PC-9 (cell line): ENCODE results near the gene SETMAR. TPM values are rescaled to one million over a fixed set of nuclear protein-coding genes. Genes with fewer than 3 reads are reported as not detected.
"Not testable (repeated sequence)": the region's sequence is repeated elsewhere in the genome, so short reads cannot be mapped to it uniquely, and the experiment has no call there.

Experiments used
- BruUV-seq: library from RNA; stranded (reverse); fragments of 400-500 nt; replicated peaks from 2 replicates; lab custom pipeline; 2021; lab: Mats Ljungman, UMichigan
- CTCF ChIA-PET: fragments of 300-600 bp; sonication (Branson Sonifier 250); formaldehyde crosslinking; loops from one replicate; lab custom pipeline; 2022; ENCODE audit warnings: antibody characterized with exemption; lab: Charles Lee
- POLR2A ChIA-PET: fragments of 300-600 bp; sonication (Branson Sonifier 250); formaldehyde crosslinking; loops from one replicate; lab custom pipeline; 2022; ENCODE audit warnings: antibody characterized with exemption; ENCODE audit not compliant: unreplicated experiment; lab: Charles Lee
- DNase-seq, 2 experiments: peaks; one replicate each; pipeline versions ENCODE4 v3.0.0 to v3.0.0-alpha.2; 2015 to 2022; ENCODE audit warnings: mixed read lengths in 1 of 2
- H2AFZ ChIP-seq: fragments of 200-600 bp; sonication (generic); 2 replicates; pipeline ENCODE4 v1.8.1; 2017; ENCODE audit warnings: antibody characterized with exemption
- H3F3A ChIP-seq: fragments of 200-600 bp; sonication (generic); 2 replicates; pipeline ENCODE4 v1.8.1; 2017; ENCODE audit warnings: antibody characterized with exemption, mild to moderate bottlenecking, low read depth; ENCODE audit not compliant: insufficient read depth
- H3K27ac ChIP-seq: fragments of 200-600 bp; sonication (generic); 2 replicates; pipeline ENCODE4 v1.6.1; 2016; ENCODE audit warnings: mixed run types
- H3K27me3 ChIP-seq: fragments of 200-600 bp; sonication (generic); 2 replicates; pipeline ENCODE4 v1.6.1; 2016; ENCODE audit warnings: low read depth, mixed run types; ENCODE audit not compliant: insufficient read depth
- H3K36me3 ChIP-seq: fragments of 200-600 bp; sonication (generic); 2 replicates; pipeline ENCODE4 v1.6.1; 2016; ENCODE audit warnings: low read depth, mixed run types
- H3K4me1 ChIP-seq: fragments of 200-600 bp; sonication (generic); replicated peaks from 2 replicates; pipeline ENCODE4 v1.6.1; 2016; ENCODE audit warnings: mixed run types; ENCODE audit not compliant: insufficient read depth
- H3K4me2 ChIP-seq: fragments of 200-600 bp; sonication (generic); 2 replicates; pipeline ENCODE4 v1.6.1; 2017; ENCODE audit warnings: mixed run types
- H3K4me3 ChIP-seq: fragments of 200-600 bp; sonication (generic); 2 replicates; pipeline ENCODE4 v1.6.1; 2016; ENCODE audit warnings: mixed run types
- H3K79me2 ChIP-seq: fragments of 200-600 bp; sonication (generic); 2 replicates; pipeline ENCODE4 v1.6.1; 2017; ENCODE audit warnings: low read depth, mixed run types
- H3K9me2 ChIP-seq: fragments of 200-600 bp; sonication (generic); 2 replicates; pipeline ENCODE4 v1.8.1; 2017; ENCODE audit warnings: mild to moderate bottlenecking; ENCODE audit not compliant: insufficient read depth
- H3K9me3 ChIP-seq: fragments of 200-600 bp; sonication (generic); 2 replicates; pipeline ENCODE4 v1.8.1; 2016; ENCODE audit warnings: low read depth; ENCODE audit not compliant: insufficient read depth
- H4K20me1 ChIP-seq: fragments of 200-600 bp; sonication (generic); 2 replicates; pipeline ENCODE4 v1.8.1; 2017; ENCODE audit not compliant: insufficient read depth
- CTCF ChIP-seq: fragments of 200-600 bp; sonication (generic); conservative IDR thresholded peaks from 2 replicates; pipeline ENCODE4 v1.6.1; 2017; ENCODE audit warnings: mixed run types, antibody characterized with exemption, mild to moderate bottlenecking, moderate library complexity
- EZH2 ChIP-seq: fragments of 200-600 bp; sonication (generic); IDR thresholded peaks from 2 replicates; pipeline ENCODE4 v1.8.0; 2017; ENCODE audit warnings: antibody characterized with exemption, low read depth
- intact Hi-C: fragments of 100-400 bp; cut with micrococcal nuclease; formaldehyde crosslinking; loops from one replicate; pipeline ENCODE4 v1.10.0; 2022; ENCODE audit not compliant: unreplicated experiment
- total RNA-seq: library from RNA; stranded (reverse); gene quantifications from 2 replicates; pipeline ENCODE4 v1.2.3, GENCODE V29; 2021

SETMAR gene
- total RNA-seq, 1 experiment from 2014 or later = 7.6 TPM

GRCh38 chr3:4297486-4297885, 5.7 kb upstream of the SETMAR start:
- H3F3A ChIP-seq = no peaks in the 10 kb centered on the region
- H3K4me2 ChIP-seq = no peak overlapping the region
- no TSS peak for BruUV-seq
- intact Hi-C loops = no loop called here
- no peak overlapping the region for H3K27ac ChIP-seq
- TF ChIP-seq EZH2 = no peak
- no peaks in the 10 kb centered on the region for H4K20me1 ChIP-seq
- no peak overlapping the region for H2AFZ ChIP-seq
- no peaks in the 10 kb centered on the region for H3K36me3 ChIP-seq
- H3K4me1 ChIP-seq = no peaks in the 10 kb centered on the region
- no peaks in the 10 kb centered on the region for H3K79me2 ChIP-seq
- H3K9me2 ChIP-seq = no peaks in the 10 kb centered on the region
- no peaks in the 10 kb centered on the region for H3K9me3 ChIP-seq
- no peak overlapping the region for H3K4me3 ChIP-seq
- H3K27me3 ChIP-seq = no peaks in the 10 kb centered on the region
- CTCF ChIA-PET = no interaction called here
- POLR2A ChIA-PET = no interaction called here
- DNase-seq = no peak

GRCh38 chr3:4302747-4303146, 422 bp upstream of the SETMAR start:
- CTCF ChIA-PET = no interaction called here
- H3K27ac ChIP-seq = no peak overlapping the region
- no TSS peak for BruUV-seq

GRCh38 chr3:4305210-4305609, 2.0 kb downstream of the SETMAR start:
- H3K27ac ChIP-seq, BruUV-seq, H3K4me1 ChIP-seq, H3K79me2 ChIP-seq, H3F3A ChIP-seq, H3K36me3 ChIP-seq, H3K4me3 ChIP-seq, H3K9me3 ChIP-seq, H3K27me3 ChIP-seq, H3K4me2 ChIP-seq, CTCF ChIA-PET, H4K20me1 ChIP-seq, DNase-seq, H2AFZ ChIP-seq, POLR2A ChIA-PET, H3K9me2 ChIP-seq, intact Hi-C loops: not testable (repeated sequence)

More at GRCh38 chr3:4302747-4303146, 422 bp upstream of the SETMAR start:
- H3K36me3 ChIP-seq = no peaks in the 10 kb centered on the region
- H3K4me2 ChIP-seq = peak overlapping the region; percentile 86; the same call in 1 of the 2 replicates
- intact Hi-C loops = no loop called here
- H3K27me3 ChIP-seq = no peaks in the 10 kb centered on the region
- no peaks in the 10 kb centered on the region for H4K20me1 ChIP-seq
- H2AFZ ChIP-seq = peak overlapping the region; percentile 86; the same call in 1 of the 2 replicates
- H3K9me3 ChIP-seq = no peaks in the 10 kb centered on the region
- no peak for TF ChIP-seq EZH2
- TF ChIP-seq CTCF = no peak
- H3F3A ChIP-seq = no peaks in the 10 kb centered on the region
- no peak for DNase-seq
- POLR2A ChIA-PET = interaction anchor here (0.6 kb wide), 1 partner anchor 114 kb away, joined by 16 read pairs; no protein-coding TSS in a partner anchor
- peak overlapping the region; percentile 70; the same call in 1 of the 2 replicates for H3K4me3 ChIP-seq
- no peaks in the 10 kb centered on the region for H3K4me1 ChIP-seq
- peaks cover 5% of the 10 kb centered on the region; the same call in 1 of the 2 replicates for H3K79me2 ChIP-seq
- no peaks in the 10 kb centered on the region for H3K9me2 ChIP-seq

- no peak for DNase-seq
- no peaks in the 10 kb centered on the region for H3K9me2 ChIP-seq
- ChIA-PET POLR2A (no interaction called here), CTCF (interaction anchor here (1.0 kb wide), 1 partner anchor 328 kb away, joined by 5 read pairs; no protein-coding TSS in a partner anchor)
- H3K27me3 ChIP-seq = no peaks in the 10 kb centered on the region
- H3K4me3 ChIP-seq = no peak overlapping the region
- intact Hi-C loops = no loop called here
- H3K4me1 ChIP-seq = no peaks in the 10 kb centered on the region
- no peaks in the 10 kb centered on the region for H3K36me3 ChIP-seq
- H3F3A ChIP-seq = no peaks in the 10 kb centered on the region
- H3K4me2 ChIP-seq = no peak overlapping the region
- no peaks in the 10 kb centered on the region for H3K9me3 ChIP-seq
- no peak overlapping the region for H3K27ac ChIP-seq
- H4K20me1 ChIP-seq = no peaks in the 10 kb centered on the region
- H2AFZ ChIP-seq = no peak overlapping the region
- TF ChIP-seq CTCF (no peak), EZH2 (no peak)
- BruUV-seq = no TSS peak
- H3K79me2 ChIP-seq = peaks cover 5% of the 10 kb centered on the region; the same call in 1 of the 2 replicates
These were observed 2.9 kb downstream of the SETMAR start for GRCh38 chr3:4306091-4306490.
